GM21619 (cell line): ENCODE measurements around the gene FBXO24.
A peak's percentile ranks its signal among the peaks of the same experiment; 100 is the strongest.

Experiments used
- ATAC-seq: cut with Tn5 transposase; IDR thresholded peaks from one replicate; pipeline ENCODE4 v1.9.1; 2021; ENCODE audit not compliant: unreplicated experiment

FBXO24 gene

GRCh38 chr7:100614308-100614861 lies 28.3 kb downstream of the FBXO24 start:
- ATAC-seq = no peak

- ATAC-seq = no peak
Measured at GRCh38 chr7:100620239-100620638, 34.1 kb downstream of the FBXO24 start.

DNA sequence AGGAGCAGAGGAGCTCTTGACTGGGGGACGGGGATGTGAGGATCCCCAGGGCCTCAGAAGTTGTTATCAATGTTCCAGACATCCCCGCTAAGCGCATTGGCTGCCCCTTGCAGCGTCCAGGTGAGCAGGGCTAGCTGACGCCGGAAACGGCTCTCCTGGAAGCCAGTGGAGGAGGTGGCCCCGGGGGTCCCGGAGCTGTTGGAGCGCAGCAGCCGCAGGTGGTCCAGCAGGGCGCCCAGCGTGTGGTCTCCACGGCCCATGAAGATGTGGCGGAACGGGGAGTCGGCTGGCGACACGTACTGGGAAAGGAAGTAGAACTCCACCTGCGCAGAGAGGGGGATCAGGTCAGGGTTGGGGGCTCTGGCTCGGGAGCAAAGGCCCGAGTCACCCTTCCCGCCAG lies 34.7 kb downstream of the FBXO24 start:
- ATAC-seq = no peak

DNA sequence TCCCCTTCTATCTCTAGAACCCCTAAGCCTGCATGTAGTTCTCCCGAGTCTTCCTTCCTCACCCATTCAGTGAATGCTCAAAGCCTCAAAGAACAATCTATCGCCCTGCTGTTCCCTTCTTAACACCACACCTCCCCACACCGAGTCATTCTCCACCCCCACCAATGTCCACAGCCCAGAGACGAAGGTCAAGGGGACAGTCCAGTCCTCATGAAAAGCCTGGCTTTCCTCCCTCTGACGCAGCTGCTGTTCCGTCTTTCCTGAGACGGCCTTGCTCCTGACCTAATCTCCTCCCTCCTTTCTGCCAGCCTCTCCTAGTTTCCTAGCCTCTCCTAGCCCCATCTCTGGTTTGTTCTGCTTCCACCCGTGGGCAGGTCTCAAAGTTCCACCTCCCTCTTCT lies 35.4 kb downstream of the FBXO24 start:
- ATAC-seq = no peak

- ATAC-seq = no peak
Measured at GRCh38 chr7:100623951-100624824, 38.1 kb downstream of the FBXO24 start.

GRCh38 chr7:100626055-100626454 lies 39.9 kb downstream of the FBXO24 start:
- ATAC-seq = no peak

GRCh38 chr7:100626530-100627237 lies 40.6 kb downstream of the FBXO24 start:
- peak; percentile 81 for ATAC-seq

DNA sequence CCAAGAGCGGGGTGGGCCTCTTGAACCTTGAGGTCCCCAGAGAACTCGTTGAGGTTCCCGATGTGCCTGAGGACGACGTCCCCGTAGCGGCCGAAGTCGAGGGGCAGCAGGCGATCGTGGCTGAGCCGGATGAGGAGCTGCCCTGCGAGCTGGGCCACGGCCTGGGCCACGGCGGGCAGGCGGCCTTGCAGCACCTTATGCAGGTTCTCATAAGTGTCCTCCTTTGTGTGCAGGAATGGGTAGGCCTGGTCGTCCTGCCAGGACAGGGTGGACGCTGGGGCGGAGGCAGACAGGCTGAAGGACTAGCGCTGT lies 41.1 kb downstream of the FBXO24 start:
- ATAC-seq = no peak

DNA sequence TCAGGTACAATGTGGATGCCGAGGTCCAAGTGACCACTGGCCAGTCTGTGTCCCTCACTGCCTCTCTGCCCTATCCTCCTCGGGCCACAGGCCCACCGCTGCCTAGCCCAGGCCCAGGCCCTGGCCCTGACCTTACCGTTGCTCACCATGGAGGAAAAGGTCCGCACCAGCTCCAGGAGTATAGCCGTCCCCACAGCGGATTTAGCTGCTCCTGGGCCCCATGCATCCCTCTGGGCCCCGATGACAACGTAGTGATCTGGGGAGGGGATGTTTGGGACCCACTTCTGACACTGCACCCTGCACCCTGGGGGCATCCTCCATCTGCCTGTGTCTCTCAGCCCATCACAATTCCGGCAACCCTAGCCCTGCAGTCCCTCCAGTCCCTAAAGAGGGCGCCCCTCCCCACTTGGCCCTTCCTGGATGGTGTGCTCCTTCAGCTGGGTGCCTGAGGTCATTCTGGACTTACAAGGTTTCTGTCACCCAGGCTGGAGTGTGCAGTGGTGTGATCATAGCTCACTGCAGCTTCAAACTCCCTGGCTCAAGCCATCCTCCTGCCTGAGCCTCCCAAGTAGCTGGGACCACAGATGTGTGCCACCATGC lies 43.1 kb downstream of the FBXO24 start:
- ATAC-seq = no peak

- no peak for ATAC-seq
Measured at GRCh38 chr7:100630066-100630465, 43.9 kb downstream of the FBXO24 start.

DNA sequence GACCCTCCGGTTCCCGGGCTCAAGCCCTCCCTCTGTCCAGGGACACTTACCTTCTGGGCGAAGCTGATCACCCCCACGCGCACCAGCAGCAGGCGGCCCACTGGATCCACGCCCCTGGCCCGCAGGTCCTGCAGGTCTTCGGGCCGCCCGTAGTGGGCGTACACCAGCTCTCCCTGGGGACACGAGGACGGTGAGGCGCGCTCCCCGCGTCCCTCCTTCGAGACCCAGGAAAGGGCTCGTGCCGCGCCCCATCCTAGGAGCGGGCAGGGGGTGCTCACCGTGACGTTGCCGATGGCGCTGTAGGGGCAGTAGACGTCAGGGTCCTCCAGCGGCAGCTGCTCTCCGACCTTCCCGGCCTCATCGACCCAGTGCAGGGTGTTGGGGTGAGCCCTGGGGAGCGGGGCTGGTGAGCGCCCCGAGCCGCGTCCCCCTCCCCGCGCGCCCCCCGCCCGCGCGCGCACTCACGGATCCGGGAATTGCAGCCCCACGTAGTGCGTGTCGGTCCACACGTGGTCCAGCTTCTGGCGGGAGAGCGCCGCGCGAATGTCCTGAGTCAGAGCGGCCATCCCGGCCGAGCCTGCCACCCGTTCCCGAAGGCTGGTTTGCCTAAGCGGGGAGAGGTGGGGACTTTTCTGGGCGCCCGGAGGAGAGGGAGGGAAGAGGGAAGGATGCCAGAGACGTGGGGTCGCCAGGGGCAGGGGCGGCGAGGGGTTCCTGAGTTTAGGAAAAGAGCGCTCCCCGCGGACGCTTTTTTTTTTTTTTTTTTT lies 47.0 kb downstream of the FBXO24 start:
- no peak for ATAC-seq

- no peak for ATAC-seq
Measured at GRCh38 chr7:100639995-100640516, 53.9 kb downstream of the FBXO24 start.

DNA sequence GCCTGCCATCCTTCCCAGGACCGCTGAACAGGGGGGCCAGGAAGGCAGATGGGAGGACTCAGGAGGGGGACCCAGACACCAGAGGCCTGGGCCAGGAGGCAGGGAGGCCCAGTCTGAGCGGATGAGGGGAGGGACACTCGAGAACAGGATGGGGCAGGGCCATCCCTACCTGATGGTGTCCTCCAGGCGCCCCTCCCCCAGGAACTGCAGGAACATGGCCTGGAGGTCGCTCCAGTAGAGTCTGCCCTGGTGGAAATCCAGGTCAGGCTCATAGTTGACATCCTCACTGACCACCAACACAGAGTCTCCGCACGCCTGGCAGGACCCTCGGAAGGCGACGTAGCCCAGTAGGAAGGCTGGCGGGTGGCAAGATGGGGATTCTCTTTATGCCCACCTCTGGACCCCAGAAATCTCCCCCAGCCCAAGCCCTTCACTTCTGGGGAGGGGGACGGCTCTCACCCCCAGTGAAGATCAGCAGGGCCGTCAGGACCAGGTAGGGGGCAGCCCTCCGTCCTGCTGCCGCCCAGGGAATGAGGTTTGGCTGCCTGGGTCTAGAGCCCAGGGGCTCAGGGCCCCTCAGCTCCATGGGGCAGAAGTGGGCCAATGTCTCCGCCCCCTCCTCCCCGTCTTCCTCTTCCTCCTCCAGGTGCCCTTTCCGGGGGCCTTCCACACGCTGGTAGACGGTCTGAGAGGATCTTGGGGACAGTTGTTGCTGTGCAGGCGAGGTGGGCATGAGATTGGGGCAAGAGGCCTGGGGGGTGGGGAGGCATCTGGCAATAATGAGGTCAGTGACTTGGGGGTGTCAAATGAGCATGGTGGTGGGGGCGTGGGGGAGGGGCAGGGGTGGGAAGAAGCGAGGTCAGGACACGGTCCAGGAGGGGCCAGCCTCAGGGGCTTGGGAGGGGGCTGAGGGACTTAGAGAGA lies 54.7 kb downstream of the FBXO24 start:
- no peak for ATAC-seq

DNA sequence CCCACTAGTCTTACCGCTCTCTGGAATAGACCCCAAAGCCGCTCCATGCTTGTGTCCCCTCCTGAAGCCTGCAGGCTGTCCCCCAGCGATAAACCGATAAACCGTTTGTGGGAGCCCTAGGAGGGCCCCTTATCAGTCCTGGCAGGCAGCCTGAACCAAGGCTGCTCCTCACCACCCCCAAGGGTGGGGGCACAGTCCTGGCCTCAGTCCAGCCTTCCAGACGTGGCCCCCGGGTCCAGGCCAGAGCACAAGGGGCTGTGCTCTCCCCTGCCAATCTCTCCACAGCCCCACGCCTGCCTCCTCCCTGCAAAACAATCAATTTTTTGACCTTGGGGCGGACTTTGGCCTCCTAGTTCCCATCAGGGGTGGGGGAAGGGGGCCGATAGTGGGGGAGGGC lies 55.3 kb downstream of the FBXO24 start, which contains the start of gene TFR2:
Gene TFR2 (minus strand): TSS at position 90 of the 397 bp plus-strand sequence. CDS start 43 bp downstream, at position 47.
- ATAC-seq = no peak

DNA sequence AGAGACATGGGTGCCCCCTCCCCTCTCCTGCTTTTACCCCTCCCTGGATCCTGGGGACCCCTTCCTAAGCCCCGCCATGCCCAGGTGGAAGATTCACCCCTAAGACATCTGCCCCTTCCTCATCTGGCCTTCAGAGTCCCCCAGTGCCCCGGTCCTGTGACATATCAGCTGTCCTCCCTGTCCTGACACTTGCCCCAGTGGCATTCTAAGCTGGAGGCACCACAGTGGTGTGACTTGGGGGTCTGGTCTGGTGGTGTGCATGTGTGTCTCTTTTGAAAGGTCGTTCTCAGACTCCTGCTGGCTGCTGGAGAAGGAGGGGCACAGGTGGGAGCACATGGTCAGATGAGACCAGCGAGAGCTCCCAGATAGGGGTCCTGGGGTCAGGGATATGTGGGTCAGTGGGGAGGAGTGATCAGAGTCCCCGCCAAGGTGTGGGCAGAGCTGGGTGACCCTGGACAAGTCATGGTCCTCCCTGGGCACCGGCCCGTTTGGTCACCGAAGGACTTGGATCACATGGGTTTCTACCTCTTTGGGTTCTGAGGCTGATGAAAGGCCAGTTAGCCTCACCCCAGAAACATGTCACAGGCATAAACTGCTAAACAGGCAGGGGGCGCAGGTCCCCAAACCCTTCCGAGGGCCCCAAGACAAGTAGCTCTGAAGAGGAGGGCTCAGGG lies 55.9 kb downstream of the FBXO24 start:
- ATAC-seq = no peak

GRCh38 chr7:100642534-100642907 lies 56.4 kb downstream of the FBXO24 start:
- ATAC-seq = no peak

- no peak for ATAC-seq
Measured at GRCh38 chr7:100649826-100650565, 63.9 kb downstream of the FBXO24 start.
